ENCODE data around the gene PNPLA7.
A peak's percentile ranks its signal among the peaks of the same experiment; 100 is the strongest.
"Not testable (repeated sequence)": the region's sequence is repeated elsewhere in the genome, so short reads cannot be mapped to it uniquely, and the experiment has no call there.

The PNPLA7 gene

DNA sequence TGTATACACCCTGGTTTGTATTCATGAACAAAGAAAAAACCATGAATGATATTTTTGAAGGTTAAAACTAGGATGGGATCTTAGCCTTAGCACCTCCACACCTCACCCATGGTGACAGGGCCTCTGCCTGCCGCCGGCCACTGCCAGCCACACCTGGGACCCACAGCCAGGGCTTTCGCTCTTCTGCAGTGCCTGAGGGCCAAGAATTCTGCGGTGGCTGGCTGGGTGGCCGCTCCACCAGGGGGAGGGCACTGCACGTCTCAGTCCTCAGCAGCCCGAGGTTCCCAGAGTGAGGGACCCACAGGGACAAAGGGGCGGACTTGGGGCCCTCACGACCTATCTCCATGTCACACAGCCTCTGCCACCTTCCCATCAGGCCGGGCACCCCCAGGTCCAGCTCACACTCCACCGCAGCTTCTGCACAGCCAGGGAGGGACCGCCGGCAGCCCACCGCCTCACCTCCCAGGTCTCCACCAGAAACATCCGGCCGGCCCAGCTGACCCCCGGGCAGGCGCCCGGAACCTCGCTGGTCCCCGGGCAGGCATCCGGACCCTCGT is 134.1 kb downstream of the PNPLA7 start:
- DNase-seq (ENCODE audit: extremely low read depth, low read depth), result no peak
- TF ChIP-seq, protein P1, sequence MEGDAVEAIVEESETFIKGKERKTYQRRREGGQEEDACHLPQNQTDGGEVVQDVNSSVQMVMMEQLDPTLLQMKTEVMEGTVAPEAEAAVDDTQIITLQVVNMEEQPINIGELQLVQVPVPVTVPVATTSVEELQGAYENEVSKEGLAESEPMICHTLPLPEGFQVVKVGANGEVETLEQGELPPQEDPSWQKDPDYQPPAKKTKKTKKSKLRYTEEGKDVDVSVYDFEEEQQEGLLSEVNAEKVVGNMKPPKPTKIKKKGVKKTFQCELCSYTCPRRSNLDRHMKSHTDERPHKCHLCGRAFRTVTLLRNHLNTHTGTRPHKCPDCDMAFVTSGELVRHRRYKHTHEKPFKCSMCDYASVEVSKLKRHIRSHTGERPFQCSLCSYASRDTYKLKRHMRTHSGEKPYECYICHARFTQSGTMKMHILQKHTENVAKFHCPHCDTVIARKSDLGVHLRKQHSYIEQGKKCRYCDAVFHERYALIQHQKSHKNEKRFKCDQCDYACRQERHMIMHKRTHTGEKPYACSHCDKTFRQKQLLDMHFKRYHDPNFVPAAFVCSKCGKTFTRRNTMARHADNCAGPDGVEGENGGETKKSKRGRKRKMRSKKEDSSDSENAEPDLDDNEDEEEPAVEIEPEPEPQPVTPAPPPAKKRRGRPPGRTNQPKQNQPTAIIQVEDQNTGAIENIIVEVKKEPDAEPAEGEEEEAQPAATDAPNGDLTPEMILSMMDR (IDR thresholded peaks at IDR 0.05; ENCODE audit: low read depth, low read length), result no peak

DNA sequence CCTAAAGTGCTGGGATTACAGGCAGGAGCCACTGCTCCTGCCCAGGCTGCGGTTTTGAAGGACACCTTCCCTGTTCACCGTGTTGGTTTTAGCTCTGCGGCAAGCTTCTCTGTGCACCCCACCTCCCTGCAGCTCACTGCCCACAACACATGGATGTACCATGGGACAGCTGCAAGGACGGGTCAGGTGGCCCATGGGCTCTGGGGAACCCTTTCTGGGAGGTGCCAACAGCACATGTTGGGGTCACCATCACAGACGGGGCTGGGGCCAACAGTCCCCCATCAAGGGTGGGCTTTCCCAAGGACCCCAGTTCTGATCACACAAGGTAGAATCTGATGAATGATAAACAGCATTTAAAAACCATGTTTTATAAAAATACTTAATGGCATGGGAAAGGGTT is 134.8 kb downstream of the PNPLA7 start:
- DNase-seq (ENCODE audit: extremely low read depth, low read depth), result no peak
- TF ChIP-seq, protein P1 (IDR thresholded peaks at IDR 0.05; ENCODE audit: low read depth, low read length), result no peak

DNA sequence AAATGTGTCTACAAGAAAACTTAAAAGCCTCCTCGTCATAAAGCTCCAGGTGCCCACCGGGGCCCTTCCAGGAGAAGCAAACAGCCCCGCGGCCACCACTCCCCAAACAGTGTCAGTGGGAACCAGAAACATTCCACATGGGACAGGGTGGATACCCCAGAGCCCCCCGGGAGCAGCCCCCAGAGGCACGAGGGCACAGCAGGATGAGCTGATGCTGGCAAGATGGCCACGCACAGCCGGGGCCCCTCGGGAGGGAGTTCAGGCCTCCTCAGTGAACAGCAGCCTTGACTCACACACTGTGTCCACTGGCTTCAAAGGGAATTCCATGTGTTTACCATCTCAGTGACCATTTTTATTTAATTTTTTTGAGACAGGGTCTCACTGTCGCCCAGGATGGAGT is 137.8 kb downstream of the PNPLA7 start:
- DNase-seq (ENCODE audit: extremely low read depth, low read depth), result no peak
- TF ChIP-seq, protein P1 (IDR thresholded peaks at IDR 0.05; ENCODE audit: low read depth, low read length), result no peak

DNA sequence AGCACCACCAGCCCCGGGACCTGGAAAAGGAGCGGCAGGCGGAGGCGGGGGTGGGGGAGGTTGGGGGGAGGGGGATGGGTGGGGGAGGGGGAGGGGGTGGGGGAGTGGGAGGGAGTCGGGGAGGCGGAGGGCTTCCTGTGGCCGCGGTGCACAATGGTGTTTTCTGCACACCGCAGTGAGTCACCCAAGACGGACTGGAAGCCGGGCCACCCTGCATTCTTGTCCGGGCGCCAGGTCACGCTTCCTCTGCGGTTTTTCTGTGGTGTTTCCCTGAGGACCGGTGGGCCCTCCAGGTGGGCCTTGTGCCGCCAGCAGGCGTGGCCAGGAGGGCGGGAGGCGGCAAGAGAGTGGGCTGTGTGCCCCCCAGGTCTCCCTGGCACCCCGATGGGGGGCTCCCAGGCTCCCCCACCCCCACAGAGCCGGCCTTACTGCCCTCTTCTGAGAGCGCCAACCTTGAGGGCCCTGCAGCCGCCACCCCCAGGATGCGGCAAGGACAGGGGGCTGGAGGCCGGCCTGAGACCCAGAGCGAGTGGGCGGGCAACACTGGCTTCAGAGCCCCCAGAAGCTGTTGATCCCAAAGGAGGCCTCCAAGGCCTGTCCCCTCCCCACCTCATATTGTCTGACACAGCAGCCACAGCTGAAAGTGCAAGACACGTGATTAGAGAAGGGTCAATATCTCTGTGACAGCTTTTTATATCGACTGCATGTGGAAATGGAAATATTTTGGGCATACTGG is 138.4 kb downstream of the PNPLA7 start:
- TF ChIP-seq, protein P1 (IDR thresholded peaks at IDR 0.05; ENCODE audit: low read depth, low read length), result no peak
- peak; percentile 49 for DNase-seq (ENCODE audit: extremely low read depth, low read depth)

DNA sequence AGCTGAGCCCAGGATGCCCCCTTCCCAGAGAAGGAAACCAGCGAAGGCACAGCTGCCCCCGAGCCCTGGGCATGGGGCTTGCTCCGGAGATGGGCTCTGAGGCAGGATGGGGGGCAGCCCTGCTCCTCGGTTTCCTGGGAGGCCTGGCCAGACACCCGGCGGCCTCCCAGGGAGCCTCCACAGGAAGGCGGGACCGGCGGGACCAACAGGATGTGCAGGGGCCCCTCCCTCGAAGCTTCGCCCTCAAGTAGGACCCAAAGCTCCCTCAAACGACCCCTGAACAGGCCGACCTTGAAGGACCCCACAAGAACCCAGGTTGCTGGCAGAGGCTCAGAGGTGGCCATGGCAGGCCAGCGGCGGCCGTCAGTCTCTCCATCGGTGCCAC is 138.9 kb downstream of the PNPLA7 start:
- TF ChIP-seq, protein P1 (IDR thresholded peaks at IDR 0.05; ENCODE audit: low read depth, low read length), result no peak
- DNase-seq (ENCODE audit: extremely low read depth, low read depth), result no peak

DNA sequence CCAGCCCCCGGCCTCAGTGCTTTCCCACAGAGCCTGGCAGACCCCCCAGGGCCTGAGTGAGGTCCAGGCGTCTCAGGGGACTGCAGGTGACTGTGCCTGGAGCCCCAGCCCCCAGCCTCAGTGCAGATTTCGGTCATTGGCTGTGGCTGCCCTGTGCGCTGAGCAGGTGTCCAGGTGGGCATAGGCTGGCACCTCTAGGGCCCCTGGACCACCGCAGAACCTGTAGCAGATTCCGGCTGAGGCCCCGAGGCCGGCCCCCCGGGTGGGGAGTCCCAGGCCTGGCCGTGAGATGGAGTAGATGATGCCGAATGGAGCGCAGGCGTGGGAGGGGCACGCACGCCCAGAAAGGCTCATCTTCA is 139.3 kb downstream of the PNPLA7 start:
- no peak for DNase-seq (ENCODE audit: extremely low read depth, low read depth)
- TF ChIP-seq, protein P1 (IDR thresholded peaks at IDR 0.05; ENCODE audit: low read depth, low read length), result no peak

DNA sequence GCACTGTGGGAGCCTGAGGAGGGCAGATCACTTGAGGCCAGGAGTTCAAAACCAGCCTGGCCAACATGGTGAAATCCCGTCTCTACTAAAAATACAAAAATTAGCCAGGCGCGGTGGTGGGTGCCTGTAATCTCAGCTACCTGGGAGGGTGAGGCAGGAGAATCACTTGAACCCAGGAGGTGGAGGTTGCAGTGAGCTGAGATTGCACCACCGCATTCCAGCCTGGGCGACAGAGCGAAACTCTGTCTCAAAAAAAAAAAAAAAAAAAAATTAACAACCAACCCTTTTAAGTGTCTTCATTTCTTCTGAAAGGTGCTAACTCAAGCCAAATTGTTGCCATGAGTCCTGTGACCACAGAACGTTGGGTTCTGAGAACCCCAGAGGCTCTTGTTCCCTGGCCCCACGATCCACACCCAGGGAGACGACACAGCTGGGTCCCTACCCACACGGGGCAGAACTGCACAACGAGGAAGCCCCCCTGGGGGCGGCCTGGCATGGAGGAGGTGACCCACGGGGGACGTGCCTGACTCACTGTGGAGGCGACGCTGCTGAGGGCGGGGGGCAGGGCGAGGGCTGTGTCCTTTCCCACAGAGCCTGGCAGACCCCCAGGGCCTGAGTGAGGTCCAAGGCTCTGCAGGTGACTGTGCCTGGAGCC is 139.8 kb downstream of the PNPLA7 start:
- not testable (repeated sequence) for DNase-seq (ENCODE audit: extremely low read depth, low read depth)

Measured in AG09319 (cell line).